Type B pancreatic cell (in vitro differentiated cells): ENCODE results near the gene SSPN. TPM values are rescaled to one million over a fixed set of nuclear protein-coding genes. Genes with fewer than 3 reads are reported as not detected.

ENCODE experiments used
- DNase-seq: peaks from one replicate; pipeline ENCODE4 v3.0.0; 2021; ENCODE audit warnings: mixed read lengths; ENCODE audit not compliant: unreplicated experiment; ENCODE audit errors: extremely low spot score
- H3K27ac Mint-ChIP-seq: 2 replicates; pipeline ENCODE4 v1.8.0; 2021; ENCODE audit warnings: mild to moderate bottlenecking, mixed read lengths
- H3K27me3 Mint-ChIP-seq: 2 replicates; pipeline ENCODE4 v1.8.0; 2021; ENCODE audit warnings: mixed read lengths
- H3K36me3 Mint-ChIP-seq: 2 replicates; pipeline ENCODE4 v1.8.0; 2021; ENCODE audit warnings: mixed read lengths
- H3K4me1 Mint-ChIP-seq: one replicate; pipeline ENCODE4 v1.8.0; 2021; ENCODE audit warnings: mixed read lengths; ENCODE audit not compliant: unreplicated experiment
- H3K4me3 Mint-ChIP-seq: 2 replicates; pipeline ENCODE4 v1.8.0; 2021; ENCODE audit warnings: mild to moderate bottlenecking, mixed read lengths
- H3K9me3 Mint-ChIP-seq: 2 replicates; pipeline ENCODE4 v1.8.0; 2021; ENCODE audit warnings: mixed read lengths
- total RNA-seq: library from RNA; stranded (reverse); gene quantifications from 2 replicates; pipeline ENCODE4 v1.2.1, GENCODE V29; 2021; ENCODE audit warnings: low replicate concordance
- TF ChIP-seq, protein P1 (sequence below): fragments of 200-600 bp; sonication (generic); conservative IDR thresholded peaks from 2 replicates; pipeline ENCODE4 v1.5.0; 2021; ENCODE audit warnings: antibody characterized with exemption, mild to moderate bottlenecking

Gene SSPN
- total RNA-seq, 1 donor from 2014 or later, result 11.3 TPM

DNA sequence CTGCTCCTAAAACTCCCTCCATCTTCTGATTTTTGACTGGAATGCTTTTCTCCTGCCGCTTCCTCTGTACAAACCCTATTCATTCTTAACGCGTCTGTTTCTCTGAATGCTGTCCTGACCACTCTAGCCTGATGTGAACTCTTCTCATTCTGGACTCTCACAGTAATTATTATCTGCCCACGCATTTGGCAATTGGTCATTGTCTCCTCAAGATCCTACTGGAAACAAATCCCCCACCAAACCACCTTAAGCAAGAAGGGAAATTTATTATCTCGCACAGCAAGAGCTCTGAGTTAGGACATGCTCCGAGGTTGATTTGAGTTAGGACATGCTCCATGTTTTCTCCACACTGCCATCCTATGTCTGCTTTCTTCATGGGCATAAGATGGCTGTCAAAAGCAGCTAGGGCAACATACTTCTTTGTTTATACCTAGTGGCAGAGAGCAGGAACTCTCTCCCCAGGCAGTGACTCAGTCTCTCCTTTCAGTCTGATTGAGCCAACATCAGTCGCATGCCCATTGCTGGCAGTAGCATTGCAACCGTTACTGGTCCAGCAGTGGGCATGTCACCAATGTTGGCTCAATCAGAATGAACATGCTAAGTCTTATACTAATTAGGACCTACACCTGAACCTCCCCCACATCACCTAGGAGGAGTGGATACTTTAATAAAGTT is 102.2 kb downstream of the SSPN start:
- TF ChIP-seq, protein P1, sequence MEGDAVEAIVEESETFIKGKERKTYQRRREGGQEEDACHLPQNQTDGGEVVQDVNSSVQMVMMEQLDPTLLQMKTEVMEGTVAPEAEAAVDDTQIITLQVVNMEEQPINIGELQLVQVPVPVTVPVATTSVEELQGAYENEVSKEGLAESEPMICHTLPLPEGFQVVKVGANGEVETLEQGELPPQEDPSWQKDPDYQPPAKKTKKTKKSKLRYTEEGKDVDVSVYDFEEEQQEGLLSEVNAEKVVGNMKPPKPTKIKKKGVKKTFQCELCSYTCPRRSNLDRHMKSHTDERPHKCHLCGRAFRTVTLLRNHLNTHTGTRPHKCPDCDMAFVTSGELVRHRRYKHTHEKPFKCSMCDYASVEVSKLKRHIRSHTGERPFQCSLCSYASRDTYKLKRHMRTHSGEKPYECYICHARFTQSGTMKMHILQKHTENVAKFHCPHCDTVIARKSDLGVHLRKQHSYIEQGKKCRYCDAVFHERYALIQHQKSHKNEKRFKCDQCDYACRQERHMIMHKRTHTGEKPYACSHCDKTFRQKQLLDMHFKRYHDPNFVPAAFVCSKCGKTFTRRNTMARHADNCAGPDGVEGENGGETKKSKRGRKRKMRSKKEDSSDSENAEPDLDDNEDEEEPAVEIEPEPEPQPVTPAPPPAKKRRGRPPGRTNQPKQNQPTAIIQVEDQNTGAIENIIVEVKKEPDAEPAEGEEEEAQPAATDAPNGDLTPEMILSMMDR, result no peak
- Mint-ChIP-seq H3K4me3 (no peak overlapping the region), H3K9me3 (no peaks in the 10 kb centered on the region), H3K27ac (no peak overlapping the region), H3K36me3 (no peaks in the 10 kb centered on the region), H3K27me3 (peaks cover 12% of the 10 kb centered on the region), H3K4me1 (no peaks in the 10 kb centered on the region)
- no peak for DNase-seq

DNA sequence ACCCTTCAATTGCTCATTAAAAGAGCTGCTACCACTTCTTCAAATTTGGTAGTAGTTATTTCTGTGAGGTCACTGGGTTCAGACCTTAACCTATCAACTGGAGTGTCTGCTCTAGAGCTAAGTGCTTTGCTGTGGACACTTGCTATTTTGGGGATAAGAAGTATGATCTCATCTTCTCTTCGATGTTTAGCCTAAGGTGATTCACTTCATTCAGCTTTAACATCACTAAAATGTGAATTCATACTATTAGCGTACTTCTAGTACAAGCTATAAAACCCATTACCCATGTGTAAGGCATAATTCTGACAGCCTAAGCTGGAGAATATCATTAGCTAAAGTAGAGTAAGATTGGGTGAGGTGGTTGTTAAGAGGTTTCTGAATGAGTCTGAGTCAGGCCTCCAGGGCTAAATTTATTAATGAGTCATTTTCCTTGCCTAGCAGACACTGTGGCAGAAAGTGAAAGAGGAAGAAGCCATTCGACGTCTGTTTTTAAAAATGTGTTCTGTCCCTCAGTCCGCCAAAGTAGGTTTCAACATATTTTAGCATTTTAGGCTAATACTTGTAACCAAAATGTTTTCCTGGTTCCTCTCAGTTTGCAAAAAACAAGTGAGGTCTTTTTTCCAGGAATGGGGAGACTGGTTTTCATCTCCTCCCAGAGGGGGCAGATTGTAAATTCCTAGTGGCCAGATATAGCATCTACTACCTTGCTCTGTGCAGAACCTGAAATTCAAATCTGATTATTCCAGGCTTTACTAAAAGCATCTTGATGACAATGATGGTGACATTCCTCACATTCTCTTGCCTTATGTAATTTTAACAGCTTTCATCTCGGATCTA is 103.6 kb downstream of the SSPN start:
- Mint-ChIP-seq H3K9me3 (no peaks in the 10 kb centered on the region), H3K4me3 (peak overlapping the region; percentile 49), H3K4me1 (no peaks in the 10 kb centered on the region), H3K27ac (peak overlapping the region; percentile 69), H3K27me3 (peaks cover 10% of the 10 kb centered on the region), H3K36me3 (no peaks in the 10 kb centered on the region)
- no peak for DNase-seq
- TF ChIP-seq, protein P1, result no peak

DNA sequence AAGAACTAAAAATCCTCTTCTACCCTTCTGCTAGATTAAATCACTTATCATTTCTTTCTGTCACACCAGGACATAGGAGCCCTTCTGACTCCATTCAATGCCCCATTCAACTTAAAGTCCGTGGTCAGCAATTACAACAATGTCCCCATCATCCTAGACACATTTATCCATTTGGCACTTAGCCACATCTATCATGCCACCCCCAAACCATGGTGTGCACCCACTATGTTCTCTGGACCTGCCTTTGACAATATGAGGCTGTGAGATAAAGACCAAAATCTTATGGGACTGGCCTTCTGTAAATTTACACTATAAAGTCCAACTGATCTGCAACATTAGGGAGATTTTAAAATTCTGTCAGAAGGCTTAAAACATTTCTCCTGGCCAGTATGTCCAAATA is 104.4 kb downstream of the SSPN start:
- no peaks in the 10 kb centered on the region for H3K9me3 Mint-ChIP-seq
- no peak overlapping the region for H3K4me3 Mint-ChIP-seq
- TF ChIP-seq, protein P1, result no peak
- peaks cover 10% of the 10 kb centered on the region for H3K27me3 Mint-ChIP-seq
- H3K27ac Mint-ChIP-seq, result no peak overlapping the region
- no peaks in the 10 kb centered on the region for H3K36me3 Mint-ChIP-seq
- no peak for DNase-seq
- no peaks in the 10 kb centered on the region for H3K4me1 Mint-ChIP-seq

Other genes with a start within 250 kb of the SSPN start
- gene RASSF8, start 236.9 kb upstream of the SSPN start, total RNA-seq, result 46.3 and 65.1 TPM in 2 replicates
- gene BHLHE41, start 70.5 kb upstream of the SSPN start, total RNA-seq, result 5.8 and 12.5 TPM in 2 replicates